Testis (tissue), 2 donors: ENCODE results near the gene CLNK.

Experiments used
- CTCF ChIP-seq, 3 experiments: fragments of 450-650 bp in 2 of 3; fragments of 200-600 bp in 1 of 3; sonication (generic) in 1 of 3; IDR thresholded peaks; one replicate each; pipeline ENCODE4 v1.5.1; 2016 to 2019; ENCODE audit warnings: antibody characterized with exemption in 3 of 3, mild to moderate bottlenecking in 2 of 3, moderate library complexity in 1 of 3
- POLR2A ChIP-seq: fragments of 450-650 bp; IDR thresholded peaks from one replicate; pipeline ENCODE4 v1.6.1; 2017; ENCODE audit warnings: antibody characterized with exemption, mild to moderate bottlenecking, moderate library complexity

GRCh38 chr4:10576236-10576635 is 108.3 kb downstream of the CLNK start:
- no peak for TF ChIP-seq CTCF (IDR thresholded peaks at IDR 0.05)
- no peak for TF ChIP-seq POLR2A
